ENCODE results near the gene UNC5B.
"Not testable (repeated sequence)": the region's sequence is repeated elsewhere in the genome, so short reads cannot be mapped to it uniquely, and the experiment has no call there.

The UNC5B gene

DNA sequence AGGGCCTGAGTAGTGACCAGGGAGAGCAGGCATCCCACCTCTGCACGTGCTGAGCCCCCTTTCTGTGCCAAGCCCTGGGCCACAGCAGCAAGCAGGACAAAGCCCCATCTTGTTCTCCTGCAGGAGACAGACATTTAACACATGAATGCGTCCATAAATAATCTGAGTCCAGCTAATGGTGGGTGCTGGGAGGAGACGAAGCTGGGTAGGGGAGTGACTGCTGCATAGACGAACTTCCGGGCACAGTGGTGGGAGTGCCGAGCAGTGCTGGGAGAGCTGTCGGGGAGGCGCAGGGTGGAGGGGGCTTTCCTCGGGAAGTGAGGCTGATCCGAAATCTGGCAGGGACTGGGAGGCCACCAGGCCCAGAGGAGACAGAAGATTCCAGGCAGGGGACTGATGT, 71.5 kb downstream of the UNC5B start:
- DNase-seq (ENCODE audit: low spot score), result no peak

DNA sequence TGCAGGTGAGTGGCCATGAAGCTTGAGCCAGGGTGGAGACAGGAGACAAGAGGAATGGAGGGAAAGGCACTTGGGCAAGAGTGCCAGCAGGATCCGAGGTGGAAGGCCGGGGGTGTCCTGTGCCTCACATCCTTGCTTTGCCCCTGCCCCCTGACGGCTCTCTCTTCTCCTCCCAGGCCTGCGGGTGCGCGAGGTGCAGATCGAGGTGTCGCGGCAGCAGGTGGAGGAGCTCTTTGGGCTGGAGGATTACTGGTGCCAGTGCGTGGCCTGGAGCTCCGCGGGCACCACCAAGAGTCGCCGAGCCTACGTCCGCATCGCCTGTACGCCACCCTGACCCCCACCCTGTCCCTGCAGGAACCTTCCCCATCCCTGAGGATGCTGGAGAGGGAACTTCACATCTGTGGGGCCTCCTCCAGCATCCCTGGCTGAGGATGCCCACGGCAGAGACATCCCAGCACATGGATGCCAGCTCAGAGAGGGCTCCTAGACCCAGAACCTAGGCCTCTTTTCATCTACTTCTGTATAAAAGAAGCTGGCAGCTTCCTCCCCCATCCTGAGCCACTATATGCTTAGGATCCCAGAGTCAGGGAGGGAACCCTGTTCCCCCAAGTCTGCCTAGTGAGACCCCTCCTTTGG, 72.3 kb downstream of the UNC5B start:
- DNase-seq (ENCODE audit: low spot score), result no peak

DNA sequence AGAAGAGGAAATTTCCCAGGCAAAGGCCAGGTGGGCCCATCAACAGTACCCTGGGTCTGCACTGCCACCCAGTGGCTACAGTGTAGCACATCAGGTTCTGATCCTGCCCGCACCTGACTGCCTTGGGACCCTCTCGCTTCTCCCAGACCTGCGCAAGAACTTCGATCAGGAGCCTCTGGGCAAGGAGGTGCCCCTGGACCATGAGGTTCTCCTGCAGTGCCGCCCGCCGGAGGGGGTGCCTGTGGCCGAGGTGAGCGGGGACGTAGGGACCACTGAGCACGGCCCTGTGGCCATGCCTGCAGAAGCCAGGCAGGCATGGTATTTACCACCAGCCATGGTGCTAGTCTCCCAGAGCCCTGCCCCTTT, 72.8 kb downstream of the UNC5B start:
- peak; percentile 74 for DNase-seq (ENCODE audit: low spot score)

DNA sequence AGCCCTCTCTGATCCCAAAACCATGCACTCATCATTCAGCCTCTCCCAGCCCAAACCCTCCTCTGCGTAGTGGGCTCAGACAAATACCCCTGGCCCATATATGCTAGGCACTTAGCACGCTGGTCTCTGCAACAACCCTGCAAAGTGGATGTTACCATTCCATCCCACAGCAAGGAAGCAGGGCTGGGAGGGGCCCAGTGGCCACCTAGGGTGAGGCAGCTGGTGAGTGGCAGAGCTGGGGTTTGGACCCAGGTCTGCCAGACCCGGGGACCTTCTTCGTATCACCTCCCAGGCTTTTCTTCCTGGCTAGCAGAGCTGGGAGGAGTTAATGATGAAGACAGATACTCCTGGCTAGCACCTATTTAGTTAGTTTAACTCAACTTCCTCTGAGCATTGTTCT, 73.6 kb downstream of the UNC5B start:
- no peak for DNase-seq (ENCODE audit: low spot score)

DNA sequence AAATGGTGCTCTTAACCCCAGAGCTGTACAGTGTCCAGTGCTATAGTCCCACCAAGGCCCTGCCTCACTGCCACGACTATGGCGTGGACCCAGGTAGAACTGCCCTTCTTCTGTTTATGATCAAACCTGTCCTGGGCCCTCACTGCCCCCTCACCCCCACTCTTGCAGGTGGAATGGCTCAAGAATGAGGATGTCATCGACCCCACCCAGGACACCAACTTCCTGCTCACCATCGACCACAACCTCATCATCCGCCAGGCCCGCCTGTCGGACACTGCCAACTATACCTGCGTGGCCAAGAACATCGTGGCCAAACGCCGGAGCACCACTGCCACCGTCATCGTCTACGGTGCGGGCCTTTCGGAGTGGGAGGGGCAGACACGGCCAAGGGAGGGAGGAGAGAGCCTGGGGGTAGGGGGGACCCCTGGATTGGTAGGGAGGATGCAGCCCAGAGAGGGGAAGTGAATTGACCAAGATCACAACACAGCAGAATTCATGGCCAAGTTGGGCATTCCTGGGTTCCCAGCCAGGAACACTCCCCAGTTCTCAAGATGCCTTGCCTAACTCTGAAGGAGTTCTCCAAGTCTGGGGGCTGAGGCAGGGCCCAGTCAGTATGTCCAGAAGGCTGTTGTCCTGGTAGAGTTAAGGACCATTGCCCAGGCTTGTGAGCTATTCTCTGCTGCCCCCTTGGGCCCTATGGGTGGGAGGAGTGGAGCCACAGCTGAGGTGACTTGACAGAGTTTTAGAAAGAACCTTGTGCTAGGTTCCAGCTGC, 74.3 kb downstream of the UNC5B start:
- DNase-seq (ENCODE audit: low spot score), result no peak

DNA sequence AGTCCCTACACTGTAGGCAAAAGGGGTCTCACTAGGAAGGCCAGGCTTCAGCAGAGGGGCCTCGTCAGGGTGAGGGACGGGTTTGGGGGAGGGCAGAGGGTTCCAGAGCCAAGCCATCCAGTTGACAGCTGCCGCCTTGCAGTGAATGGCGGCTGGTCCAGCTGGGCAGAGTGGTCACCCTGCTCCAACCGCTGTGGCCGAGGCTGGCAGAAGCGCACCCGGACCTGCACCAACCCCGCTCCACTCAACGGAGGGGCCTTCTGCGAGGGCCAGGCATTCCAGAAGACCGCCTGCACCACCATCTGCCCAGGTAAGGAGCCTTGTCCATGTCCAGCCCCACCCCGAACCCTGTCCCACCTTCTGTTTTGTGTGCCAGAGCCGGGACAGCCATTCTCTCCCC, 75.1 kb downstream of the UNC5B start:
- DNase-seq (ENCODE audit: low spot score), result no peak

DNA sequence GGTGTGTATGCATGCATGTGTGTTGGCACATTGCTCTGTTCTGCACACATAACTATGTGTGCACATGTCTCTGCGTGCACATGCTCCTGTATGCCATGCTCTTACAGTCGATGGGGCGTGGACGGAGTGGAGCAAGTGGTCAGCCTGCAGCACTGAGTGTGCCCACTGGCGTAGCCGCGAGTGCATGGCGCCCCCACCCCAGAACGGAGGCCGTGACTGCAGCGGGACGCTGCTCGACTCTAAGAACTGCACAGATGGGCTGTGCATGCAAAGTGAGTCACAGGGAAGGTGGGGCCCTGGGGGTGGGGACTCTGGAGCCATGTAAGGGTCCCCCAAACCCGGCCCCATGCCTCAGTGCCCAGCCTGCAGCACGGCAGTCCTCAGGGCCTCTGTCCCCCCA, 76.1 kb downstream of the UNC5B start:
- no peak for DNase-seq (ENCODE audit: low spot score)

DNA sequence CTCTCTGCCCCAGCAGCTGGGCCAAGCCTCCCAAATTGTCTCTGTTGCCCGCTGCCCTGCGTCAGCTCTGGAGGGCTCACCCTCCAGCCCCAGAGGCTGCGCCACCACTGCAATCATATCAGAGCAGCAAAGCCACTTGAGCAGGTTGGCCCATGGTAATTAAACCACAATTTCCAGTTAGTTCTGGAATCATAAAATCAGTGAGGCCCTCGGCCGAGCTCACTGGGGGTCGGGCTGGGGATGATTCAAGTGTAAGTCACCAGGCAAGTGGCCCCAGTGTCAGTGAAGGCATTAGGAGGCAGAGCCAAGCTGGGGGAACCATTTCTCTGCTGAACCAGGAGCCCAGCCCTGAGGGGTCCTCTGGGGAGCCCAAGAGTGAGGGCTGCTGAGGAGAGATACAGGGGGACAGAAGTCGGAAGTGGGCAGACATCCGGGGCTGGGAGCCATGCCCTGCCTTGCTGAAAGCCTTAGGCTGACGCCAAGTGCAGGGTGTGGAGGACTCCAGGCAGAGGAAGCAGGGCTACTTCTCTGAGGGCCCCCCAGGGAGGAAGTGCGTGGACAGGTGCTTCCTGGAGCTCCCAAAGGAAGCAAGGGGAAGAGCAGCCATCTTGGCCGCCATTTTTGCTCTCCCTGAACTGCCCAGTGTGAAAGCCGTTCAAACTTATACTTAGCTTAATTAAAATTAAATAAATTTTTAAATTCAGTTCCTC, 77.2 kb downstream of the UNC5B start:
- DNase-seq (ENCODE audit: low spot score), result no peak

DNA sequence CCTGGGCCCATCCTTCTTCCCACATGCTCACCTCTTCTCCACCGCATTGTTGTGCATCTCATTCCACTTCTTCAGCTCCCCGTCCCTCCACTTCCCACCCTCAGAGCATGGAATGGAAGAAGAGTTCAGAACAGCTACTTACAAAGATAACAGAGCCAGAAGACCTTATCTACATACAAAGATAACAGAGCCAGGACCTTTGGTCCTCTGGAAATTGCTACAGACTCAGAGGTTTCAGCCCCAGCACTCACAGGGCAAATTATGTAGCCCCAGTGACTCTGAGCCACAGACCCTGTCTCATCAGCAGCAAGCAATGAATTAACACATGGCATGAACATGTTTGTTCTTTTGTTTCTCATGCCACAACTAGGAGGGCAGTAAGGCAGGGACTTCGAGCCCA, 78.0 kb downstream of the UNC5B start:
- no peak for DNase-seq (ENCODE audit: low spot score)

DNA sequence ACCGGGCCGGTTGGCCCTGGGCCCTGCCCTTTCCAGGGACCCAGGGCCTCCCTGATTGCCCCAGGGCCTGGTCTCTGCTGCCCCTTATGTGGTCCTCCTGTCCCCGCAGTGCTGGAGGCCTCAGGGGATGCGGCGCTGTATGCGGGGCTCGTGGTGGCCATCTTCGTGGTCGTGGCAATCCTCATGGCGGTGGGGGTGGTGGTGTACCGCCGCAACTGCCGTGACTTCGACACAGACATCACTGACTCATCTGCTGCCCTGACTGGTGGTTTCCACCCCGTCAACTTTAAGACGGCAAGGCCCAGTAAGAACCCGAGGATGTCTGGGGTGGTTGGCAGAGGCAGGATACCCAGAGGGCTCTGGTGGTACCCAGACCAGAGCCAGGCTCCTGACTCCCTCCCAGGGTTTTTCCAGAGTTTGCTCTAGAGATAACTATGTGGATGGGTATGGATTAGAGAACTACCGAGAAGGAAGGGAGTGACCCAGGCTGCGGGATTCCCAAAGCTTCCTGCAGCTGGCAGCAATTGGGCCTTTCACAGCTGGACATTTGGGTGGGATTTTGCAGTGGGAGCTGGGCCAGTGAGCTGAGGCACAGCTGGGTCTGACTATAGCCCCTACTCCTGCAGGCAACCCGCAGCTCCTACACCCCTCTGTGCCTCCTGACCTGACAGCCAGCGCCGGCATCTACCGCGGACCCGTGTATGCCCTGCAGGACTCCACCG, 78.6 kb downstream of the UNC5B start:
- no peak for DNase-seq (ENCODE audit: low spot score)

DNA sequence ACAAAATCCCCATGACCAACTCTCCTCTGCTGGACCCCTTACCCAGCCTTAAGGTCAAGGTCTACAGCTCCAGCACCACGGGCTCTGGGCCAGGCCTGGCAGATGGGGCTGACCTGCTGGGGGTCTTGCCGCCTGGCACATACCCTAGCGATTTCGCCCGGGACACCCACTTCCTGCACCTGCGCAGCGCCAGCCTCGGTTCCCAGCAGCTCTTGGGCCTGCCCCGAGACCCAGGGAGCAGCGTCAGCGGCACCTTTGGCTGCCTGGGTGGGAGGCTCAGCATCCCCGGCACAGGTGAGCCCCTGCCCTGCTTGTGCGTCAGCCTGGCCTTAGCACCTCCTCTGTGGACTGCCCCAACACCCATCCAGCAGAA, 79.1 kb downstream of the UNC5B start:
- no peak for DNase-seq (ENCODE audit: low spot score)

DNA sequence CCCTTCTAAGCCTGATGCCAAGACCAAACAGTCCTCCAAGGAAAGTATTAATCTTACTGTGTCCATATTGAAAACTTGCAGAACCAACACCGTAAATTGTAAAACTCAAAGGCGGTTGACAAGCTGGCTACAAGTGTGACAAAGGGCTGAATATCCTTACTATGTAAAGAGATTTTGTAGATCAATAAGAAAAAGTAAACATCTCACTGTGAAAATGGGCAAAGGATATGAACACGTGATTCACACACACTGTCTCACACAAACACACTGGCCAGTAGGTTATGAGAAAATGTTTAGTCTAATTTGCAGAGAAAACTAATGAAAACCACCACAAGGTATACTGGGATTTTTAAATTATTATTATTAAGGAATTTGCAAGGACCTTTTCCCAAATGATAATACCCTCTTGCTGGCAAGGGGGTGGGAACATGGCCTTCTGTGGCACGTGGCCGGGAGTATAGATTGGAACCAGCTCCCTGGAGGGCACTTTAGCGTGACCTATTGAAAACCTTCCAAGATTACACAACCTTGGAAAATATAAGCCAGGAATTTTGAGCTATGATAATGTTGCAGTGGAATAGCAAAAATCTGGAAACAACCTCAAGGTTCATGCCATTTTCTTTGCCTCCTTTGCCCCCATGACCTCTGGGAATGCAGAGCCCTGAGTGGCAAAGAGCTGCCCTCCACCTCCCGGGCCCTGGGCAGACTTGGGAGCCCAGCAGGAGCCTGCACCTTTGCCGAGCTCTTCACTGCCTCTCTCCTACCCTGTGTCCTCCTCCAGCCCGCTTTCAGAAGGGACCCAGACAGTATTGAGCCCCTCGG, 80.5 kb downstream of the UNC5B start:
- DNase-seq (ENCODE audit: low spot score), result no peak

DNA sequence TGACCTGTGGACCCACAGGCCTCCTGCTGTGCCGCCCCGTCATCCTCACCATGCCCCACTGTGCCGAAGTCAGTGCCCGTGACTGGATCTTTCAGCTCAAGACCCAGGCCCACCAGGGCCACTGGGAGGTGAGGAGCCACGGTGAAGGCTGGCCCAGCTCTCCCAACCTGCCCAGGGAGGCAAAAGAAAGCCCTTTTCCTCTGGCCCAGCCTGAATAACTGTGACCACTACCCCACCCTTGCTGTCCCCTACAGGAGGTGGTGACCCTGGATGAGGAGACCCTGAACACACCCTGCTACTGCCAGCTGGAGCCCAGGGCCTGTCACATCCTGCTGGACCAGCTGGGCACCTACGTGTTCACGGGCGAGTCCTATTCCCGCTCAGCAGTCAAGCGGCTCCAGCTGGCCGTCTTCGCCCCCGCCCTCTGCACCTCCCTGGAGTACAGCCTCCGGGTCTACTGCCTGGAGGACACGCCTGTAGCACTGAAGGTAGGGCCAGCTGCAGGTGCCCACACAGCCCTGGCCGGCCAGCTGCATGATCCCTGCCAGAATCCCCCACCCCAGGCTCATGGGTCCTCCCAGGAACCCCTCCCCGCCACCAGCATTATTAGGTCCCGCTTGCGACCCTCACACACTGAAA, 81.2 kb downstream of the UNC5B start:
- DNase-seq (ENCODE audit: low spot score), result no peak

DNA sequence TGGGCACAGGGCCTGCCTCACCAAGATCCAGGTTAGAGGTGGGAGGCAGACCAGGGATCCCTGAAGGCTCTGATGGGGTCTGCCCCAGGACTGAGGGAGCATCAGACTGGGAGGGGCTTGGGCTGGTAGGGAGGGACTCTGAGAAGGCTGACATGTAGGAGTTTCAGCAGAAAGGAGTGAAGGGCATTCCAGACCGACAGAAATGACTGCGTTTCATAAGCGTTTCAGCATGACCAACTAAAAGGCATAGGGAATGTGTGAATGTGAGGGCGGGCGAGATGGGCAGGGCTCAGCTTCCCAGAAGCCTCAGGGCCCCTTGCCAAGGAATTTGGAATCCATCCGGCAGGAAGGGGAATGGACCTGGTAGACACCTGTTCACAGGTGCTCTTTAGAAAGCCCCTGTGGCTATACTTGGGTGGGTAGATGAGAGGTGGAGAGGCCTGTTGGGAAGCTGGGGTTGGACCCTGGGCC, 81.8 kb downstream of the UNC5B start:
- no peak for DNase-seq (ENCODE audit: low spot score)

DNA sequence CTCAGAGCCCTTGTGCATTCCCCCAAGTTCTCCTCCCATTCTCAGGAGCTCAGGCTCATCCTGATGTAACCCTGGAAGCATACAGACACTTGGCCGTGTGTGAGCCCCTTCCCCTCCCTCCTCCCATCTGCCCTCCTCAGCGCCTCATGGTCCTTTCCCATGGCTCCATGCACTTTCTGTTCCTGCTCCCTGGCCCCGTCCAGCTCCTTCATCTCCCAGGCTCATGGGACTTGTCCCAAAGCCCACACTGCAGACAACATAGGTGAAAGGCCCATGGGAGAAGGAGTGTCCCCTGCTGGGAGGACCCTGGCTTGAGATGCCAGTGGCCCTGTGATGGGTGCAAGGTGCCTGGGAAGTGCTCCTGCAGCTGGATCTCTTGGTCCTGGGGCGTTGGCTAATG, 82.5 kb downstream of the UNC5B start:
- no peak for DNase-seq (ENCODE audit: low spot score)

DNA sequence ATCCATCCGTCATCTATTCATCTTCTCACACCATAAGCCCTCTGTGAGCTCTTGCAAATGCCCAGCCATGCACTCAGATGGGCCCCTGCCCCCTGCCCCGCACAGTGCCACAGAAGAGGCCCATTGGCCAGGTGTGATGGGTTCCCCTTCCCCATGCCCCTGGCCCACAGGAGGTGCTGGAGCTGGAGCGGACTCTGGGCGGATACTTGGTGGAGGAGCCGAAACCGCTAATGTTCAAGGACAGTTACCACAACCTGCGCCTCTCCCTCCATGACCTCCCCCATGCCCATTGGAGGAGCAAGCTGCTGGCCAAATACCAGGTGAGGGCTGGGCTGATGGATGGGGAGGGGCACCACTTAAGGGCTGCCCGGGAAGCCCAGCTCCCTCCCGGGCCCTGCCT, 83.3 kb downstream of the UNC5B start:
- DNase-seq (ENCODE audit: low spot score), result no peak

DNA sequence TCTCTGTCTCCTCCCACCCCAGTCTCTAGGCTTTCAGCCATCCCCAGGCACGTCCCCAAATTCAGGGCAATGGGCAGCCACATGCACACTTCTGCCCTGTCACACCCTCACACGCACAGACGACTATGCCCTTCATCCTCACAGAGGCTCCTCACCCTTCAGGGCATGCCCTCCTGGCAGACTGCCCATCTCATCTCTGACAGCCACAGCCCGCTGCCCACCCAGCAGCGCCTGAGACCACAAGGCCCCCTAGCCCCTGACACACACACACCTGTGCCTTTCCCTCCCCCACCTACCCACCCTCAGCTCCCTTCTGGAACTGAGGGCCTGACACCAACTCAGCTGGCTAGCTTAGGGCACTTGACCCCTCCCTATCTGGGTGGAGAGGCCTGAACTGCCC, 83.7 kb downstream of the UNC5B start:
- DNase-seq (ENCODE audit: low spot score), result no peak

DNA sequence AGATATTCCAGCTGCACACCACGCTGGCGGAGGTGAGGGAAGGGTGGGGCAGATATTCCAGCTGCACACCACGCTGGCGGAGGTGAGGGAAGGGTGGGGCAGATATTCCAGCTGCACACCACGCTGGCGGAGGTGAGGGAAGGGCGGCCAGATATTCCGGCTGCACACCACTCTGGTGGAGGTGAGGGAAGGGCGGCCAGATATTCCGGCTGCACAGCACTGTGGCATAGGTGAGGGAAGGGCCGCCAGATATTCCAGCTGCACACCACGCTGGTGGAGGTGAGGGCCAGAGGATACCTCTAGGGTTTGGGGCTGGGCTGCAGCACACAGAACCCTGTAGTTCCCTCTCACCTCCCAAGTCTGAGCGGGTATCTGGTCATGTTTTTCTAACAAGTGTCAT, 84.4 kb downstream of the UNC5B start:
- DNase-seq (ENCODE audit: low spot score), result not testable (repeated sequence)

DNA sequence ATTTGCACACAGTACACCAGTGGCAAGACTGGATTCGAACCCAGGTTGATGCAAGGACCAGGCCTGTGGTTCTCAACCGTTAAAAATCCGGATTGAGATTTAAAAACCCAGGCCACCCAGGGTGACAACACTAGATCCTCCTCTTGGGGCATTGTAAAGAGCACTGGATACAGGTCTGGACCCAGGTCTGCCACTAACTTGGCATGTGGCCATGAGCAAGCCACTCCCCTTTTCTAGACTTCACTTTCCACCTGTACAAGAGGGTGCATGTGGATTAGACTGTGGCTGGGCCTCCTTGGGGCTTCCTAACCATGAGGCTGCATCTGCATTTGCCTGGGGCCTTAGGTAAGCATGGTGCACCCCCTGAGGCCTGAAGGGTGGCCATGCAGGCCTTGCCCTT, 85.0 kb downstream of the UNC5B start:
- no peak for DNase-seq (ENCODE audit: low spot score)

DNA sequence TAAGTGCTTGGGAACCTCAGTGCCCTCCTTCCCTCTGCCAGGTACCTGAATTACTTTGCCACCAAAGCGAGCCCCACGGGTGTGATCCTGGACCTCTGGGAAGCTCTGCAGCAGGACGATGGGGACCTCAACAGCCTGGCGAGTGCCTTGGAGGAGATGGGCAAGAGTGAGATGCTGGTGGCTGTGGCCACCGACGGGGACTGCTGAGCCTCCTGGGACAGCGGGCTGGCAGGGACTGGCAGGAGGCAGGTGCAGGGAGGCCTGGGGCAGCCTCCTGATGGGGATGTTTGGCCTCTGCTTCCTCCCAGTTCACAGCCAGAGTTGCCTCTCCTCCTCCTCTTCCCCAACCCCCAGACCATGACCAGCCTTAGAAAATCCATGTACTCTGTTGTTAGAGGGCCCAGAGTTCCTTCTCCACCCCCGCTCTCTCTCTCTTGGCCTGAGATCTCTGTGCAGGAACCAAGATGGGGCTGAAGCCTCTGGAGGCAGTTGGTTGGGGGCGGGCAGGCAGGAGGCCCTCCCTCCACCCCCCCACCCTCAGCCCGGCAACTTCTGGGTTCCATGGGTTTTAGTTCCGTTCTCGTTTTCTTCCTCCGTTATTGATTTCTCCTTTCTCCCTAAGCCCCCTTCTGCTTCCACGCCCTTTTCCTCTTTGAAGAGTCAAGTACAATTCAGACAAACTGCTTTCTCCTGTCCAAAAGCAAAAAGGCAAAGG, 86.9 kb downstream of the UNC5B start:
- DNase-seq (ENCODE audit: low spot score), result no peak
